ENCODE measurements around the gene TSEN54. TPM values are rescaled to one million over a fixed set of nuclear protein-coding genes. Genes with fewer than 3 reads are reported as not detected.

The TSEN54 gene
- total and polyA plus RNA-seq, 2 experiments from 2014 or later, result 45.9 to 62.5 TPM

DNA sequence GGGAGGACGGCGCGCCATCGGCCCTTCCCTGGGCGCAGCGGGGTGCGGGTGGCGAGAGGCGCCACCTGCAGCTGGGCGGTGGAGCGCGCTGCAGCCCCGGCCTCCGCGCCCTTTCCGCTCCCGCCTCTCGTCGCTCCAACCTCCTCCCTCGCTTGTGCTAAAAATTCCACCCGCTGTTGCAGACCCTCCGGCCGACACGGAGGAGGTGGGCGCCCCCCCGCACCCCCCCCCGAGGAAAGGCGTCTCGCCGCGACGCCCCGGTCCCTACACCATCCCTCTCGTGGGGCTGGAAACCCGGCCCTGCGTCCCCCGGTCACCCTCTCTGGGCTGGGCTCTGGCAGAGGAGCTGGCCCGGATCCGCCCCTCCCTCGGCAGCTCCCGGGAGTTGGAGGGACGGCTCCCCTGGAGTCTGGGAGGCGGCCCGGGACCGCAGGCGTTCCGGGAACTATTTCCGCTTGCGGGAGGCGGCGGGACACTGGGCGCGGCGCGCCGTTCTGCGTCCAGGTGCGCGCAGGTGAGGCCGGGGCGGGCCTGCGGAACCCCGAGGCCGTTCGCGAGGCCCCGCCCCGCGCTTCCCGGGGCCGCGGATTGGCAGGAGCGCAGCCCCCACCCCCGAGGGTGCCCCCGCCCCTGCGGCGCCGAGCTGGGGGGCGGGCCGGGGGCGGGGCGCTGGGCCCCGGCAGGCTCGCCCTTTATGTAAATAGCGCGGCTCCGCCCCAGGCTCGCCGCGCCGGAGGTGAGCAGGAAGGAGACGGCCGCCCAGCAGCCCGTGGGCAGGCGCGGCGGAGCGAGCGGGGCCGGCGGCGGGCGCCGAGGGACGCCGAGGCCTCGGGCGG is 8.9 kb downstream of the TSEN54 start, which contains the start of gene LLGL2:
Gene LLGL2, plus strand, starts transcription at position 728 of the 836 bp plus-strand sequence. CDS start 17,730 bp downstream, outside the sequence.
- Mint-ChIP-seq H3K4me1 (peaks cover 14% of the 10 kb centered on the region), H3K9me3 (no peaks in the 10 kb centered on the region), H3K4me3 (peak within 1 kb of the TSS; percentile 85), H3K36me3 (ENCODE audit: low read depth) (peaks cover 24% of the 10 kb centered on the region), H3K27ac (0 out of 2 replicates have a peak within 1 kb of the TSS, but pooled peaks have one; percentile 52), H3K27me3 (ENCODE audit: insufficient read depth, low read depth, poor library complexity) (peaks cover 15% of the 10 kb centered on the region)
- H4K20me1 ChIP-seq (replicated peaks; ENCODE audit: insufficient read depth), result peaks cover 12% of the 10 kb centered on the region
- H3F3A ChIP-seq (replicated peaks; ENCODE audit: low read depth), result peaks cover 15% of the 10 kb centered on the region
- no peaks in the 10 kb centered on the region for H3K9me2 ChIP-seq (ENCODE audit: insufficient read depth)
- TF ChIP-seq, protein P1, sequence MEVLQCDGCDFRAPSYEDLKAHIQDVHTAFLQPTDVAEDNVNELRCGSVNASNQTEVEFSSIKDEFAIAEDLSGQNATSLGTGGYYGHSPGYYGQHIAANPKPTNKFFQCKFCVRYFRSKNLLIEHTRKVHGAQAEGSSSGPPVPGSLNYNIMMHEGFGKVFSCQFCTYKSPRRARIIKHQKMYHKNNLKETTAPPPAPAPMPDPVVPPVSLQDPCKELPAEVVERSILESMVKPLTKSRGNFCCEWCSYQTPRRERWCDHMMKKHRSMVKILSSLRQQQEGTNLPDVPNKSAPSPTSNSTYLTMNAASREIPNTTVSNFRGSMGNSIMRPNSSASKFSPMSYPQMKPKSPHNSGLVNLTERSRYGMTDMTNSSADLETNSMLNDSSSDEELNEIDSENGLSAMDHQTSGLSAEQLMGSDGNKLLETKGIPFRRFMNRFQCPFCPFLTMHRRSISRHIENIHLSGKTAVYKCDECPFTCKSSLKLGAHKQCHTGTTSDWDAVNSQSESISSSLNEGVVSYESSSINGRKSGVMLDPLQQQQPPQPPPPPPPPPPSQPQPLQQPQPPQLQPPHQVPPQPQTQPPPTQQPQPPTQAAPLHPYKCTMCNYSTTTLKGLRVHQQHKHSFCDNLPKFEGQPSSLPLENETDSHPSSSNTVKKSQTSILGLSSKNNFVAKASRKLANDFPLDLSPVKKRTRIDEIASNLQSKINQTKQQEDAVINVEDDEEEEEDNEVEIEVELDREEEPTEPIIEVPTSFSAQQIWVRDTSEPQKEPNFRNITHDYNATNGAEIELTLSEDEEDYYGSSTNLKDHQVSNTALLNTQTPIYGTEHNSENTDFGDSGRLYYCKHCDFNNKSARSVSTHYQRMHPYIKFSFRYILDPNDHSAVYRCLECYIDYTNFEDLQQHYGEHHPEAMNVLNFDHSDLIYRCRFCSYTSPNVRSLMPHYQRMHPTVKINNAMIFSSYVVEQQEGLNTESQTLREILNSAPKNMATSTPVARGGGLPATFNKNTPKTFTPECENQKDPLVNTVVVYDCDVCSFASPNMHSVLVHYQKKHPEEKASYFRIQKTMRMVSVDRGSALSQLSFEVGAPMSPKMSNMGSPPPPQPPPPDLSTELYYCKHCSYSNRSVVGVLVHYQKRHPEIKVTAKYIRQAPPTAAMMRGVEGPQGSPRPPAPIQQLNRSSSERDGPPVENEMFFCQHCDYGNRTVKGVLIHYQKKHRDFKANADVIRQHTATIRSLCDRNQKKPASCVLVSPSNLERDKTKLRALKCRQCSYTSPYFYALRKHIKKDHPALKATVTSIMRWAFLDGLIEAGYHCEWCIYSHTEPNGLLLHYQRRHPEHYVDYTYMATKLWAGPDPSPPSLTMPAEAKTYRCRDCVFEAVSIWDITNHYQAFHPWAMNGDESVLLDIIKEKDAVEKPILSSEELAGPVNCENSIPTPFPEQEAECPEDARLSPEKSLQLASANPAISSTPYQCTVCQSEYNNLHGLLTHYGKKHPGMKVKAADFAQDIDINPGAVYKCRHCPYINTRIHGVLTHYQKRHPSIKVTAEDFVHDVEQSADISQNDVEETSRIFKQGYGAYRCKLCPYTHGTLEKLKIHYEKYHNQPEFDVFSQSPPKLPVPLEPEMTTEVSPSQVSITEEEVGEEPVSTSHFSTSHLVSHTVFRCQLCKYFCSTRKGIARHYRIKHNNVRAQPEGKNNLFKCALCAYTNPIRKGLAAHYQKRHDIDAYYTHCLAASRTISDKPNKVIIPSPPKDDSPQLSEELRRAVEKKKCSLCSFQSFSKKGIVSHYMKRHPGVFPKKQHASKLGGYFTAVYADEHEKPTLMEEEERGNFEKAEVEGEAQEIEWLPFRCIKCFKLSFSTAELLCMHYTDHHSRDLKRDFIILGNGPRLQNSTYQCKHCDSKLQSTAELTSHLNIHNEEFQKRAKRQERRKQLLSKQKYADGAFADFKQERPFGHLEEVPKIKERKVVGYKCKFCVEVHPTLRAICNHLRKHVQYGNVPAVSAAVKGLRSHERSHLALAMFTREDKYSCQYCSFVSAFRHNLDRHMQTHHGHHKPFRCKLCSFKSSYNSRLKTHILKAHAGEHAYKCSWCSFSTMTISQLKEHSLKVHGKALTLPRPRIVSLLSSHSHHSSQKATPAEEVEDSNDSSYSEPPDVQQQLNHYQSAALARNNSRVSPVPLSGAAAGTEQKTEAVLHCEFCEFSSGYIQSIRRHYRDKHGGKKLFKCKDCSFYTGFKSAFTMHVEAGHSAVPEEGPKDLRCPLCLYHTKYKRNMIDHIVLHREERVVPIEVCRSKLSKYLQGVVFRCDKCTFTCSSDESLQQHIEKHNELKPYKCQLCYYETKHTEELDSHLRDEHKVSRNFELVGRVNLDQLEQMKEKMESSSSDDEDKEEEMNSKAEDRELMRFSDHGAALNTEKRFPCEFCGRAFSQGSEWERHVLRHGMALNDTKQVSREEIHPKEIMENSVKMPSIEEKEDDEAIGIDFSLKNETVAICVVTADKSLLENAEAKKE (CRISPR knock-in tag; IDR thresholded peaks at IDR 0.05), result no peak
- no peak for TF ChIP-seq NANOG (IDR thresholded peaks at IDR 0.05; ENCODE audit: borderline replicate concordance)
- no peak for TF ChIP-seq EZH2phosphoT487 (IDR thresholded peaks at IDR 0.05; ENCODE audit: unreplicated experiment)
- no peak for TF ChIP-seq EZH2 (IDR thresholded peaks at IDR 0.05; ENCODE audit: low read depth, unreplicated experiment)
- TF ChIP-seq, protein P2, sequence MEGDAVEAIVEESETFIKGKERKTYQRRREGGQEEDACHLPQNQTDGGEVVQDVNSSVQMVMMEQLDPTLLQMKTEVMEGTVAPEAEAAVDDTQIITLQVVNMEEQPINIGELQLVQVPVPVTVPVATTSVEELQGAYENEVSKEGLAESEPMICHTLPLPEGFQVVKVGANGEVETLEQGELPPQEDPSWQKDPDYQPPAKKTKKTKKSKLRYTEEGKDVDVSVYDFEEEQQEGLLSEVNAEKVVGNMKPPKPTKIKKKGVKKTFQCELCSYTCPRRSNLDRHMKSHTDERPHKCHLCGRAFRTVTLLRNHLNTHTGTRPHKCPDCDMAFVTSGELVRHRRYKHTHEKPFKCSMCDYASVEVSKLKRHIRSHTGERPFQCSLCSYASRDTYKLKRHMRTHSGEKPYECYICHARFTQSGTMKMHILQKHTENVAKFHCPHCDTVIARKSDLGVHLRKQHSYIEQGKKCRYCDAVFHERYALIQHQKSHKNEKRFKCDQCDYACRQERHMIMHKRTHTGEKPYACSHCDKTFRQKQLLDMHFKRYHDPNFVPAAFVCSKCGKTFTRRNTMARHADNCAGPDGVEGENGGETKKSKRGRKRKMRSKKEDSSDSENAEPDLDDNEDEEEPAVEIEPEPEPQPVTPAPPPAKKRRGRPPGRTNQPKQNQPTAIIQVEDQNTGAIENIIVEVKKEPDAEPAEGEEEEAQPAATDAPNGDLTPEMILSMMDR (conservative IDR thresholded peaks at IDR 0.05; ENCODE audit: low read depth in 2 of 2), result peak in 1 of 2 experiments; percentile 64; a peak in 3 of 4 replicates
- TF ChIP-seq POLR2AphosphoS5 (IDR thresholded peaks at IDR 0.05; ENCODE audit: low read depth), result peak; percentile 68
- TF ChIP-seq STAT1 (IDR thresholded peaks at IDR 0.05; ENCODE audit: unreplicated experiment), result no peak
- TF ChIP-seq CREB1 (CRISPR knock-in tag; IDR thresholded peaks at IDR 0.05; ENCODE audit: low read depth), result peak; percentile 63
- TF ChIP-seq ZNF114 (CRISPR knock-in tag; IDR thresholded peaks at IDR 0.05), result no peak
- TF ChIP-seq, protein P3, sequence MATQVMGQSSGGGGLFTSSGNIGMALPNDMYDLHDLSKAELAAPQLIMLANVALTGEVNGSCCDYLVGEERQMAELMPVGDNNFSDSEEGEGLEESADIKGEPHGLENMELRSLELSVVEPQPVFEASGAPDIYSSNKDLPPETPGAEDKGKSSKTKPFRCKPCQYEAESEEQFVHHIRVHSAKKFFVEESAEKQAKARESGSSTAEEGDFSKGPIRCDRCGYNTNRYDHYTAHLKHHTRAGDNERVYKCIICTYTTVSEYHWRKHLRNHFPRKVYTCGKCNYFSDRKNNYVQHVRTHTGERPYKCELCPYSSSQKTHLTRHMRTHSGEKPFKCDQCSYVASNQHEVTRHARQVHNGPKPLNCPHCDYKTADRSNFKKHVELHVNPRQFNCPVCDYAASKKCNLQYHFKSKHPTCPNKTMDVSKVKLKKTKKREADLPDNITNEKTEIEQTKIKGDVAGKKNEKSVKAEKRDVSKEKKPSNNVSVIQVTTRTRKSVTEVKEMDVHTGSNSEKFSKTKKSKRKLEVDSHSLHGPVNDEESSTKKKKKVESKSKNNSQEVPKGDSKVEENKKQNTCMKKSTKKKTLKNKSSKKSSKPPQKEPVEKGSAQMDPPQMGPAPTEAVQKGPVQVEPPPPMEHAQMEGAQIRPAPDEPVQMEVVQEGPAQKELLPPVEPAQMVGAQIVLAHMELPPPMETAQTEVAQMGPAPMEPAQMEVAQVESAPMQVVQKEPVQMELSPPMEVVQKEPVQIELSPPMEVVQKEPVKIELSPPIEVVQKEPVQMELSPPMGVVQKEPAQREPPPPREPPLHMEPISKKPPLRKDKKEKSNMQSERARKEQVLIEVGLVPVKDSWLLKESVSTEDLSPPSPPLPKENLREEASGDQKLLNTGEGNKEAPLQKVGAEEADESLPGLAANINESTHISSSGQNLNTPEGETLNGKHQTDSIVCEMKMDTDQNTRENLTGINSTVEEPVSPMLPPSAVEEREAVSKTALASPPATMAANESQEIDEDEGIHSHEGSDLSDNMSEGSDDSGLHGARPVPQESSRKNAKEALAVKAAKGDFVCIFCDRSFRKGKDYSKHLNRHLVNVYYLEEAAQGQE (IDR thresholded peaks at IDR 0.05; ENCODE audit: unreplicated experiment), result peak; percentile 26
- TF ChIP-seq, protein P4, sequence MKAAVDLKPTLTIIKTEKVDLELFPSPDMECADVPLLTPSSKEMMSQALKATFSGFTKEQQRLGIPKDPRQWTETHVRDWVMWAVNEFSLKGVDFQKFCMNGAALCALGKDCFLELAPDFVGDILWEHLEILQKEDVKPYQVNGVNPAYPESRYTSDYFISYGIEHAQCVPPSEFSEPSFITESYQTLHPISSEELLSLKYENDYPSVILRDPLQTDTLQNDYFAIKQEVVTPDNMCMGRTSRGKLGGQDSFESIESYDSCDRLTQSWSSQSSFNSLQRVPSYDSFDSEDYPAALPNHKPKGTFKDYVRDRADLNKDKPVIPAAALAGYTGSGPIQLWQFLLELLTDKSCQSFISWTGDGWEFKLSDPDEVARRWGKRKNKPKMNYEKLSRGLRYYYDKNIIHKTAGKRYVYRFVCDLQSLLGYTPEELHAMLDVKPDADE (IDR thresholded peaks at IDR 0.05), result peak; percentile 32; the same call in 1 of the 2 replicates
- peak; percentile 78 for ATAC-seq
- no peaks in the 10 kb centered on the region for H3K36me3 ChIP-seq (ENCODE audit: insufficient read depth)
- H3K27ac ChIP-seq (ENCODE audit: low read depth), result peak within 1 kb of the TSS; percentile 98
- H3K27me3 ChIP-seq (ENCODE audit: insufficient read depth), result peaks cover 6% of the 10 kb centered on the region; the same call in 1 of the 2 replicates
- H3K4me3 ChIP-seq, result peak within 1 kb of the TSS; percentile 98
- peak within 1 kb of the TSS; percentile 89 for H2AFZ ChIP-seq
- peak within 1 kb of the TSS; percentile 99 for H3K4me2 ChIP-seq
- peaks cover 20% of the 10 kb centered on the region for H3K79me2 ChIP-seq (replicated peaks; ENCODE audit: insufficient read depth)
- peak; percentile 93 for DNase-seq (ENCODE audit: low spot score)
- peaks cover 15% of the 10 kb centered on the region; the same call in 1 of the 2 replicates for H3K4me1 ChIP-seq (ENCODE audit: insufficient read depth)

All from GM23338 (cell line).